ENCODE results near the gene PTP4A1.

- TF ChIP-seq GATA2 (IDR thresholded peaks at IDR 0.05; ENCODE audit: low read depth, low read length) (no peak), GATA3 (IDR thresholded peaks at IDR 0.05; ENCODE audit: low read depth, low read length) (no peak)
Measured at GRCh38 chr6:63565727-63566596, 6.3 kb upstream of the PTP4A1 start.

Measured in SH-SY5Y (cell line).